Measurements from ENCODE around the gene EFNA4. TPM values are rescaled to one million over a fixed set of nuclear protein-coding genes. Genes with fewer than 3 reads are reported as not detected.
A peak's percentile ranks its signal among the peaks of the same experiment; 100 is the strongest.

Gene EFNA4
- total and polyA plus RNA-seq, 9 of the 15 experiments (the other 6 are each of a cell fraction or from before 2014, with no cell fraction given), result 0.68 to 7.4 (median 6.1) TPM

DNA sequence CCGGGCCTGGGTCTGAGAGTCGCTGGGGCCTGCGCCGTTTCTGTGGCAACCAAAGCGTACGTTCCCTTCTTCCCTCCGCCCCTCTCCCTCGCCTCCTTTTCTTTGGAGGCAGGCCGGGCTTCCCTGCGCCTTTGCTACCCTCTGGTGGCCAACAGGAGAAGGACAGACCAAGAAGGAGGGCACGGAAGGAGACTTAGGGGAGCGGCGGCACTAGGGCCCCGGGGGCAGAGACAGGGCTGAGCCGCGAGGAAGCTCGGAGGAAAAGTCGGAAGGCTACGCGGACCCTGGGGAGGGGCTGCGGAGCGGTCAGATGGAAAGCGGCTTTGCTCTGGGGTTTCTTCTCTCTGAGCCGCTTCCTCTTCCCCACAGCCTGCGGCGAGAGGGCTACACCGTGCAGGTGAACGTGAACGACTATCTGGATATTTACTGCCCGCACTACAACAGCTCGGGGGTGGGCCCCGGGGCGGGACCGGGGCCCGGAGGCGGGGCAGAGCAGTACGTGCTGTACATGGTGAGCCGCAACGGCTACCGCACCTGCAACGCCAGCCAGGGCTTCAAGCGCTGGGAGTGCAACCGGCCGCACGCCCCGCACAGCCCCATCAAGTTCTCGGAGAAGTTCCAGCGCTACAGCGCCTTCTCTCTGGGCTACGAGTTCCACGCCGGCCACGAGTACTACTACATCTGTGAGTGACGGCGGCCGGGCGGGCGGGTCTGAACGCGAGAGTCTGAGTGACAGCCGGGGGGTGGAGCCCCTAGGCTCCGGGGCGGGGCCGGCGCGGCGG is 21.4 kb downstream of the EFNA4 start (continued):
- TF ChIP-seq, protein P1, sequence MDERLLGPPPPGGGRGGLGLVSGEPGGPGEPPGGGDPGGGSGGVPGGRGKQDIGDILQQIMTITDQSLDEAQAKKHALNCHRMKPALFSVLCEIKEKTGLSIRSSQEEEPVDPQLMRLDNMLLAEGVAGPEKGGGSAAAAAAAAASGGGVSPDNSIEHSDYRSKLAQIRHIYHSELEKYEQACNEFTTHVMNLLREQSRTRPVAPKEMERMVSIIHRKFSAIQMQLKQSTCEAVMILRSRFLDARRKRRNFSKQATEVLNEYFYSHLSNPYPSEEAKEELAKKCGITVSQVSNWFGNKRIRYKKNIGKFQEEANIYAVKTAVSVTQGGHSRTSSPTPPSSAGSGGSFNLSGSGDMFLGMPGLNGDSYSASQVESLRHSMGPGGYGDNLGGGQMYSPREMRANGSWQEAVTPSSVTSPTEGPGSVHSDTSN (CRISPR knock-in tag; IDR thresholded peaks at IDR 0.05; ENCODE audit: low read depth), result peak; percentile 98
- TF ChIP-seq, protein P1 (tag; conservative IDR thresholded peaks at IDR 0.05; ENCODE audit: low read depth), result peak; percentile 95
- TF ChIP-seq TAF1 (IDR thresholded peaks at IDR 0.05; ENCODE audit: control insufficient read depth, extremely low read depth, insufficient read depth, low read length, severe bottlenecking), result peak; percentile 40
- TF ChIP-seq ZBTB7A (IDR thresholded peaks at IDR 0.05; ENCODE audit: borderline replicate concordance, control insufficient read depth, low read depth, low read length), result peak; percentile 87
- TF ChIP-seq, protein P2, sequence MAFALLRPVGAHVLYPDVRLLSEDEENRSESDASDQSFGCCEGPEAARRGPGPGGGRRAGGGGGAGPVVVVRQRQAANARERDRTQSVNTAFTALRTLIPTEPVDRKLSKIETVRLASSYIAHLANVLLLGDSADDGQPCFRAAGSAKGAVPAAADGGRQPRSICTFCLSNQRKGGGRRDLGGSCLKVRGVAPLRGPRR (CRISPR knock-in tag; IDR thresholded peaks at IDR 0.05), result no peak
- TF ChIP-seq, protein P3, sequence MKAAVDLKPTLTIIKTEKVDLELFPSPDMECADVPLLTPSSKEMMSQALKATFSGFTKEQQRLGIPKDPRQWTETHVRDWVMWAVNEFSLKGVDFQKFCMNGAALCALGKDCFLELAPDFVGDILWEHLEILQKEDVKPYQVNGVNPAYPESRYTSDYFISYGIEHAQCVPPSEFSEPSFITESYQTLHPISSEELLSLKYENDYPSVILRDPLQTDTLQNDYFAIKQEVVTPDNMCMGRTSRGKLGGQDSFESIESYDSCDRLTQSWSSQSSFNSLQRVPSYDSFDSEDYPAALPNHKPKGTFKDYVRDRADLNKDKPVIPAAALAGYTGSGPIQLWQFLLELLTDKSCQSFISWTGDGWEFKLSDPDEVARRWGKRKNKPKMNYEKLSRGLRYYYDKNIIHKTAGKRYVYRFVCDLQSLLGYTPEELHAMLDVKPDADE (conservative IDR thresholded peaks at IDR 0.05; ENCODE audit: control insufficient read depth, low read depth, low read length), result no peak
- TF ChIP-seq HDGF (IDR thresholded peaks at IDR 0.05), result peak; percentile 59; the same call in 1 of the 2 replicates
- TF ChIP-seq, protein P4, sequence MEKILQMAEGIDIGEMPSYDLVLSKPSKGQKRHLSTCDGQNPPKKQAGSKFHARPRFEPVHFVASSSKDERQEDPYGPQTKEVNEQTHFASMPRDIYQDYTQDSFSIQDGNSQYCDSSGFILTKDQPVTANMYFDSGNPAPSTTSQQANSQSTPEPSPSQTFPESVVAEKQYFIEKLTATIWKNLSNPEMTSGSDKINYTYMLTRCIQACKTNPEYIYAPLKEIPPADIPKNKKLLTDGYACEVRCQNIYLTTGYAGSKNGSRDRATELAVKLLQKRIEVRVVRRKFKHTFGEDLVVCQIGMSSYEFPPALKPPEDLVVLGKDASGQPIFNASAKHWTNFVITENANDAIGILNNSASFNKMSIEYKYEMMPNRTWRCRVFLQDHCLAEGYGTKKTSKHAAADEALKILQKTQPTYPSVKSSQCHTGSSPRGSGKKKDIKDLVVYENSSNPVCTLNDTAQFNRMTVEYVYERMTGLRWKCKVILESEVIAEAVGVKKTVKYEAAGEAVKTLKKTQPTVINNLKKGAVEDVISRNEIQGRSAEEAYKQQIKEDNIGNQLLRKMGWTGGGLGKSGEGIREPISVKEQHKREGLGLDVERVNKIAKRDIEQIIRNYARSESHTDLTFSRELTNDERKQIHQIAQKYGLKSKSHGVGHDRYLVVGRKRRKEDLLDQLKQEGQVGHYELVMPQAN (IDR thresholded peaks at IDR 0.05; ENCODE audit: borderline replicate concordance), result peak; percentile 67; the same call in 1 of the 2 replicates
- TF ChIP-seq, protein P5, sequence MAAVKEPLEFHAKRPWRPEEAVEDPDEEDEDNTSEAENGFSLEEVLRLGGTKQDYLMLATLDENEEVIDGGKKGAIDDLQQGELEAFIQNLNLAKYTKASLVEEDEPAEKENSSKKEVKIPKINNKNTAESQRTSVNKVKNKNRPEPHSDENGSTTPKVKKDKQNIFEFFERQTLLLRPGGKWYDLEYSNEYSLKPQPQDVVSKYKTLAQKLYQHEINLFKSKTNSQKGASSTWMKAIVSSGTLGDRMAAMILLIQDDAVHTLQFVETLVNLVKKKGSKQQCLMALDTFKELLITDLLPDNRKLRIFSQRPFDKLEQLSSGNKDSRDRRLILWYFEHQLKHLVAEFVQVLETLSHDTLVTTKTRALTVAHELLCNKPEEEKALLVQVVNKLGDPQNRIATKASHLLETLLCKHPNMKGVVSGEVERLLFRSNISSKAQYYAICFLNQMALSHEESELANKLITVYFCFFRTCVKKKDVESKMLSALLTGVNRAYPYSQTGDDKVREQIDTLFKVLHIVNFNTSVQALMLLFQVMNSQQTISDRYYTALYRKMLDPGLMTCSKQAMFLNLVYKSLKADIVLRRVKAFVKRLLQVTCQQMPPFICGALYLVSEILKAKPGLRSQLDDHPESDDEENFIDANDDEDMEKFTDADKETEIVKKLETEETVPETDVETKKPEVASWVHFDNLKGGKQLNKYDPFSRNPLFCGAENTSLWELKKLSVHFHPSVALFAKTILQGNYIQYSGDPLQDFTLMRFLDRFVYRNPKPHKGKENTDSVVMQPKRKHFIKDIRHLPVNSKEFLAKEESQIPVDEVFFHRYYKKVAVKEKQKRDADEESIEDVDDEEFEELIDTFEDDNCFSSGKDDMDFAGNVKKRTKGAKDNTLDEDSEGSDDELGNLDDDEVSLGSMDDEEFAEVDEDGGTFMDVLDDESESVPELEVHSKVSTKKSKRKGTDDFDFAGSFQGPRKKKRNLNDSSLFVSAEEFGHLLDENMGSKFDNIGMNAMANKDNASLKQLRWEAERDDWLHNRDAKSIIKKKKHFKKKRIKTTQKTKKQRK (IDR thresholded peaks at IDR 0.05; ENCODE audit: borderline replicate concordance, low read depth, low read length), result 0 out of 2 replicates have a peak, but pooled peaks have one; percentile 1
- TF ChIP-seq MYC (IDR thresholded peaks at IDR 0.05; ENCODE audit: low read depth, low read length), result peak; percentile 56; the same call in 1 of the 2 replicates
- no peak for TF ChIP-seq MYC (CRISPR knock-in tag; IDR thresholded peaks at IDR 0.05; ENCODE audit: borderline replicate concordance, low read depth)
- TF ChIP-seq ARID2 (IDR thresholded peaks at IDR 0.05), result peak; percentile 97
- TF ChIP-seq XRCC5 (IDR thresholded peaks at IDR 0.05; ENCODE audit: low read depth, low read length), result peak; percentile 98
- TF ChIP-seq ZBTB1 (CRISPR knock-in tag; IDR thresholded peaks at IDR 0.05; ENCODE audit: borderline replicate concordance, low read depth), result peak; percentile 48; the same call in 1 of the 2 replicates

Data from K562 (cell line).